ENCODE results near the gene AHCYL2. TPM values are rescaled to one million over a fixed set of nuclear protein-coding genes. Genes with fewer than 3 reads are reported as not detected.

Gene AHCYL2
- total and polyA plus RNA-seq, 2 experiments from 2014 or later, result 7.8 to 29.4 TPM

- ATAC-seq (peak; percentile 36), DNase-seq (ENCODE audit: low spot score) (peak; percentile 53)
- Histone ChIP-seq H3K4me3 (peak overlapping the region; percentile 98), H3K4me1 (ENCODE audit: insufficient read depth) (peaks cover 25% of the 10 kb centered on the region), H2AFZ (peak overlapping the region; percentile 89; the same call in 1 of the 2 replicates), H3K27ac (ENCODE audit: low read depth) (peak overlapping the region; percentile 87; the same call in 1 of the 2 replicates), H3K9me2 (ENCODE audit: insufficient read depth) (no peaks in the 10 kb centered on the region), H3F3A (replicated peaks; ENCODE audit: low read depth) (peaks cover 7% of the 10 kb centered on the region; the same call in 1 of the 2 replicates), H3K4me2 (peak overlapping the region; percentile 99), H3K36me3 (ENCODE audit: insufficient read depth) (no peaks in the 10 kb centered on the region), H3K27me3 (ENCODE audit: insufficient read depth) (peaks cover 28% of the 10 kb centered on the region), H4K20me1 (replicated peaks; ENCODE audit: insufficient read depth) (peaks cover 31% of the 10 kb centered on the region), H3K79me2 (replicated peaks; ENCODE audit: insufficient read depth) (peaks cover 47% of the 10 kb centered on the region)
- TF ChIP-seq ZNF462 (CRISPR knock-in tag; IDR thresholded peaks at IDR 0.05) (no peak), POLR2AphosphoS5 (IDR thresholded peaks at IDR 0.05; ENCODE audit: low read depth) (peak; percentile 34; the same call in 1 of the 2 replicates), STAT1 (IDR thresholded peaks at IDR 0.05; ENCODE audit: unreplicated experiment) (no peak), NANOG (IDR thresholded peaks at IDR 0.05; ENCODE audit: borderline replicate concordance) (no peak), CREB1 (CRISPR knock-in tag; IDR thresholded peaks at IDR 0.05; ENCODE audit: low read depth) (no peak), EZH2 (IDR thresholded peaks at IDR 0.05; ENCODE audit: low read depth, unreplicated experiment) (no peak)
- TF ChIP-seq, protein P1, sequence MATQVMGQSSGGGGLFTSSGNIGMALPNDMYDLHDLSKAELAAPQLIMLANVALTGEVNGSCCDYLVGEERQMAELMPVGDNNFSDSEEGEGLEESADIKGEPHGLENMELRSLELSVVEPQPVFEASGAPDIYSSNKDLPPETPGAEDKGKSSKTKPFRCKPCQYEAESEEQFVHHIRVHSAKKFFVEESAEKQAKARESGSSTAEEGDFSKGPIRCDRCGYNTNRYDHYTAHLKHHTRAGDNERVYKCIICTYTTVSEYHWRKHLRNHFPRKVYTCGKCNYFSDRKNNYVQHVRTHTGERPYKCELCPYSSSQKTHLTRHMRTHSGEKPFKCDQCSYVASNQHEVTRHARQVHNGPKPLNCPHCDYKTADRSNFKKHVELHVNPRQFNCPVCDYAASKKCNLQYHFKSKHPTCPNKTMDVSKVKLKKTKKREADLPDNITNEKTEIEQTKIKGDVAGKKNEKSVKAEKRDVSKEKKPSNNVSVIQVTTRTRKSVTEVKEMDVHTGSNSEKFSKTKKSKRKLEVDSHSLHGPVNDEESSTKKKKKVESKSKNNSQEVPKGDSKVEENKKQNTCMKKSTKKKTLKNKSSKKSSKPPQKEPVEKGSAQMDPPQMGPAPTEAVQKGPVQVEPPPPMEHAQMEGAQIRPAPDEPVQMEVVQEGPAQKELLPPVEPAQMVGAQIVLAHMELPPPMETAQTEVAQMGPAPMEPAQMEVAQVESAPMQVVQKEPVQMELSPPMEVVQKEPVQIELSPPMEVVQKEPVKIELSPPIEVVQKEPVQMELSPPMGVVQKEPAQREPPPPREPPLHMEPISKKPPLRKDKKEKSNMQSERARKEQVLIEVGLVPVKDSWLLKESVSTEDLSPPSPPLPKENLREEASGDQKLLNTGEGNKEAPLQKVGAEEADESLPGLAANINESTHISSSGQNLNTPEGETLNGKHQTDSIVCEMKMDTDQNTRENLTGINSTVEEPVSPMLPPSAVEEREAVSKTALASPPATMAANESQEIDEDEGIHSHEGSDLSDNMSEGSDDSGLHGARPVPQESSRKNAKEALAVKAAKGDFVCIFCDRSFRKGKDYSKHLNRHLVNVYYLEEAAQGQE (IDR thresholded peaks at IDR 0.05; ENCODE audit: unreplicated experiment), result no peak
- TF ChIP-seq, protein P2, sequence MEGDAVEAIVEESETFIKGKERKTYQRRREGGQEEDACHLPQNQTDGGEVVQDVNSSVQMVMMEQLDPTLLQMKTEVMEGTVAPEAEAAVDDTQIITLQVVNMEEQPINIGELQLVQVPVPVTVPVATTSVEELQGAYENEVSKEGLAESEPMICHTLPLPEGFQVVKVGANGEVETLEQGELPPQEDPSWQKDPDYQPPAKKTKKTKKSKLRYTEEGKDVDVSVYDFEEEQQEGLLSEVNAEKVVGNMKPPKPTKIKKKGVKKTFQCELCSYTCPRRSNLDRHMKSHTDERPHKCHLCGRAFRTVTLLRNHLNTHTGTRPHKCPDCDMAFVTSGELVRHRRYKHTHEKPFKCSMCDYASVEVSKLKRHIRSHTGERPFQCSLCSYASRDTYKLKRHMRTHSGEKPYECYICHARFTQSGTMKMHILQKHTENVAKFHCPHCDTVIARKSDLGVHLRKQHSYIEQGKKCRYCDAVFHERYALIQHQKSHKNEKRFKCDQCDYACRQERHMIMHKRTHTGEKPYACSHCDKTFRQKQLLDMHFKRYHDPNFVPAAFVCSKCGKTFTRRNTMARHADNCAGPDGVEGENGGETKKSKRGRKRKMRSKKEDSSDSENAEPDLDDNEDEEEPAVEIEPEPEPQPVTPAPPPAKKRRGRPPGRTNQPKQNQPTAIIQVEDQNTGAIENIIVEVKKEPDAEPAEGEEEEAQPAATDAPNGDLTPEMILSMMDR (conservative IDR thresholded peaks at IDR 0.05; ENCODE audit: low read depth in 2 of 2), result no peak
- TF ChIP-seq, protein P3, sequence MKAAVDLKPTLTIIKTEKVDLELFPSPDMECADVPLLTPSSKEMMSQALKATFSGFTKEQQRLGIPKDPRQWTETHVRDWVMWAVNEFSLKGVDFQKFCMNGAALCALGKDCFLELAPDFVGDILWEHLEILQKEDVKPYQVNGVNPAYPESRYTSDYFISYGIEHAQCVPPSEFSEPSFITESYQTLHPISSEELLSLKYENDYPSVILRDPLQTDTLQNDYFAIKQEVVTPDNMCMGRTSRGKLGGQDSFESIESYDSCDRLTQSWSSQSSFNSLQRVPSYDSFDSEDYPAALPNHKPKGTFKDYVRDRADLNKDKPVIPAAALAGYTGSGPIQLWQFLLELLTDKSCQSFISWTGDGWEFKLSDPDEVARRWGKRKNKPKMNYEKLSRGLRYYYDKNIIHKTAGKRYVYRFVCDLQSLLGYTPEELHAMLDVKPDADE (IDR thresholded peaks at IDR 0.05), result no peak
- H3K4me1 Mint-ChIP-seq, result peaks cover 36% of the 10 kb centered on the region
- H3K9me3 Mint-ChIP-seq, result no peaks in the 10 kb centered on the region; the same call in 2 of the 3 replicates
- H3K27ac Mint-ChIP-seq, result peak overlapping the region; percentile 94
- peak overlapping the region; percentile 100 for H3K4me3 Mint-ChIP-seq
- peaks cover 26% of the 10 kb centered on the region for H3K27me3 Mint-ChIP-seq (ENCODE audit: insufficient read depth, low read depth, poor library complexity)
- H3K36me3 Mint-ChIP-seq (ENCODE audit: low read depth), result peaks cover 16% of the 10 kb centered on the region
These were observed 35.8 kb upstream of the AHCYL2 start for GRCh38 chr7:129188892-129189660.

All from GM23338 (cell line).